HEK293T (cell line): ENCODE measurements around the gene PAM16.

Experiments used
- CTCF ChIA-PET: fragments of 350-600 bp; formaldehyde crosslinking; extraction: SDS; loops from one replicate; lab custom pipeline; 2021; ENCODE audit warnings: antibody characterized with exemption, inconsistent platforms; lab: Yijun Ruan, JAX
- POLR2A ChIA-PET: fragments of 350-600 bp; formaldehyde crosslinking; extraction: SDS; loops from one replicate; lab custom pipeline; 2020; ENCODE audit warnings: antibody characterized with exemption, inconsistent platforms; lab: Yijun Ruan, JAX
- DNase-seq: peaks from one replicate; pipeline ENCODE4 v3.0.0; 2012; ENCODE audit warnings: mixed read lengths; ENCODE audit errors: extremely low spot score
- ARNT ChIP-seq: fragments of 450-650 bp; IDR thresholded peaks from 2 replicates; pipeline ENCODE4 v1.6.1; 2017; ENCODE audit warnings: mild to moderate bottlenecking
- BHLHE40 ChIP-seq: fragments of 450-650 bp; IDR thresholded peaks from 2 replicates; pipeline ENCODE4 v1.6.1; 2016; ENCODE audit warnings: mild to moderate bottlenecking, moderate library complexity, borderline replicate concordance
- CTBP1 ChIP-seq: fragments of 450-650 bp; IDR thresholded peaks from 2 replicates; pipeline ENCODE4 v1.6.1; 2016; ENCODE audit warnings: borderline replicate concordance
- ELF4 ChIP-seq: fragments of 450-650 bp; IDR thresholded peaks from 2 replicates; pipeline ENCODE4 v1.6.1; 2017; ENCODE audit warnings: antibody characterized with exemption
- FOXA1 ChIP-seq: fragments of 450-650 bp; IDR thresholded peaks from 2 replicates; pipeline ENCODE4 v1.6.1; 2016; ENCODE audit warnings: mild to moderate bottlenecking
- FOXK2 ChIP-seq: fragments of 450-650 bp; IDR thresholded peaks from 2 replicates; pipeline ENCODE4 v1.6.1; 2016; ENCODE audit warnings: mild to moderate bottlenecking
- FOXM1 ChIP-seq: fragments of 450-650 bp; IDR thresholded peaks from 2 replicates; pipeline ENCODE4 v1.6.1; 2017; ENCODE audit warnings: mild to moderate bottlenecking, borderline replicate concordance
- HDGF ChIP-seq: fragments of 450-650 bp; IDR thresholded peaks from 2 replicates; pipeline ENCODE4 v1.6.1; 2017; ENCODE audit warnings: antibody characterized with exemption, borderline replicate concordance
- L3MBTL2 ChIP-seq: fragments of 450-650 bp; conservative IDR thresholded peaks from 2 replicates; pipeline ENCODE4 v1.6.1; 2016; ENCODE audit warnings: mild to moderate bottlenecking
- LEF1 ChIP-seq: fragments of 450-650 bp; IDR thresholded peaks from 2 replicates; pipeline ENCODE4 v1.6.1; 2017; ENCODE audit warnings: mild to moderate bottlenecking, borderline replicate concordance
- NFRKB ChIP-seq: fragments of 450-650 bp; IDR thresholded peaks from 2 replicates; pipeline ENCODE4 v1.6.1; 2016; ENCODE audit warnings: mild to moderate bottlenecking, moderate library complexity
- SP1 ChIP-seq: fragments of 450-650 bp; IDR thresholded peaks from 2 replicates; pipeline ENCODE4 v1.6.1; 2017
- SUZ12 ChIP-seq: fragments of 450-650 bp; IDR thresholded peaks from 2 replicates; pipeline ENCODE4 v1.6.1; 2016; ENCODE audit warnings: mild to moderate bottlenecking
- TARDBP ChIP-seq: fragments of 450-650 bp; IDR thresholded peaks from 2 replicates; pipeline ENCODE4 v1.6.1; 2016
- ZNF384 ChIP-seq: fragments of 450-650 bp; IDR thresholded peaks from 2 replicates; pipeline ENCODE4 v1.6.1; 2016
- TF ChIP-seq, protein P1 (sequence below): fragments of 450-650 bp; IDR thresholded peaks from 2 replicates; pipeline ENCODE4 v1.6.1; 2016

Gene PAM16

DNA sequence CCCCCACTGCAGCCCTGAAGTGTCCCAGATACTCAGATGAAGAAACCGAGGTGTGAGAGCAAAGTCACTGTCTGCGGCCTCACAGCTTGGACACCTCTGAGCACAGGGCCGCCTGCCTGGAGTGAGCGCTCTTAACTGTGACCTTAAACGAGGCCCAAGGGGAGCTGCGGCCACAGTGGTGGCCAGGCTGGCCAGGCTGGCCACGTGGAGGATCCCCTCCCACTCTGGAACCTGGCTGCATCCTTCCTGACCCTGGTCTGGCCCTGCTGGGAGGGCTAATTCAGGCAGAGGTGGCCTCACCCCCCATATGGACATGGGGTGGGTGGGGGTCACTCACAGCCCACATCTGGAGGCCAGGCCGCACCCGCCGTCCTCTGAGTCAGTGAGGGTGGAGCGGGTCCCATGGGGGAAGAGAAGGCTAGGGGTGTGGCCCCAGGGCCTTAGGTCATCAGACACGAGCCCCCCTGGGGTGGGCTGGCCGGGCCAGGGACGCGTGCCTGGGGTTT lies 27.1 kb upstream of the PAM16 start:
- POLR2A ChIA-PET, result no interaction called here
- TF ChIP-seq CTBP1 (no peak), SP1 (no peak), L3MBTL2 (no peak), HDGF (no peak), FOXK2 (no peak)
- no peak for DNase-seq
- CTCF ChIA-PET, result interaction anchor here (0.6 kb wide), 1 partner anchor 40 kb away, joined by 3 read pairs; no protein-coding TSS in a partner anchor

DNA sequence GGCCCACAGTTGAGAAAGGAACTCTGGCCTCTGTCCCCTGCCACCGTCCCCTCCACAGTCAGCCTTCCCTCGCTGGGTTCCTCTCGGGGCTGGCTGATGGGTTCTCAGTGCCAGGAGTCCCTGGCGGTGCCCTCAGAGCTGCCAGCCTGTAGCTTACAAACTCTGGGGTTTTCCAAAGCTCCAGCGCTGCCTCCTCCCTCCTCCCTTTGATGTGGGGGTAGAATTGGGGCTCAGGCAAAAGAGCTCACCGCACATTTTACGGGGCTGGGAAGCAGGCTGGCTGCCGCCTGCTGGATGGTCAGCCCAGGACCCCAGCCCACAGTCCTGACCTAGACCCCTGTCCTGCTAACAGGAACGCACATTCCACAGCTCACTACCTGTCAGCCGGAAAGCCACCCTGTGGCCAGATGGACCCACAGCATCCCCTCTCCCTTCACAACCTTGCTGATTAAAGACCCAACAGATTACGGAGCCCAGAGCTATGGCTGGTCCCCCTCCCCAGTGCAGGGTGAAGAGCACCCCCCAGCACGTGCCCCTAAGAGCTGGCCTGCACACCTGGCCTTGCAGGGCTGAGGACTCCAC lies 26.5 kb upstream of the PAM16 start:
- TF ChIP-seq FOXA1 (no peak), ARNT (no peak), L3MBTL2 (no peak), FOXM1 (no peak), LEF1 (no peak), BHLHE40 (no peak), CTBP1 (no peak), FOXK2 (no peak), SUZ12 (no peak), ELF4 (no peak), ZNF384 (no peak), TARDBP (no peak), SP1 (no peak), NFRKB (no peak), HDGF (no peak)
- TF ChIP-seq, protein P1, sequence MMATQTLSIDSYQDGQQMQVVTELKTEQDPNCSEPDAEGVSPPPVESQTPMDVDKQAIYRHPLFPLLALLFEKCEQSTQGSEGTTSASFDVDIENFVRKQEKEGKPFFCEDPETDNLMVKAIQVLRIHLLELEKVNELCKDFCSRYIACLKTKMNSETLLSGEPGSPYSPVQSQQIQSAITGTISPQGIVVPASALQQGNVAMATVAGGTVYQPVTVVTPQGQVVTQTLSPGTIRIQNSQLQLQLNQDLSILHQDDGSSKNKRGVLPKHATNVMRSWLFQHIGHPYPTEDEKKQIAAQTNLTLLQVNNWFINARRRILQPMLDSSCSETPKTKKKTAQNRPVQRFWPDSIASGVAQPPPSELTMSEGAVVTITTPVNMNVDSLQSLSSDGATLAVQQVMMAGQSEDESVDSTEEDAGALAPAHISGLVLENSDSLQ, result no peak
- no peak for DNase-seq
- POLR2A ChIA-PET, result no interaction called here
- CTCF ChIA-PET, result interaction anchor here (0.7 kb wide), 1 partner anchor 18 kb away, joined by 4 read pairs; no protein-coding TSS in a partner anchor

DNA sequence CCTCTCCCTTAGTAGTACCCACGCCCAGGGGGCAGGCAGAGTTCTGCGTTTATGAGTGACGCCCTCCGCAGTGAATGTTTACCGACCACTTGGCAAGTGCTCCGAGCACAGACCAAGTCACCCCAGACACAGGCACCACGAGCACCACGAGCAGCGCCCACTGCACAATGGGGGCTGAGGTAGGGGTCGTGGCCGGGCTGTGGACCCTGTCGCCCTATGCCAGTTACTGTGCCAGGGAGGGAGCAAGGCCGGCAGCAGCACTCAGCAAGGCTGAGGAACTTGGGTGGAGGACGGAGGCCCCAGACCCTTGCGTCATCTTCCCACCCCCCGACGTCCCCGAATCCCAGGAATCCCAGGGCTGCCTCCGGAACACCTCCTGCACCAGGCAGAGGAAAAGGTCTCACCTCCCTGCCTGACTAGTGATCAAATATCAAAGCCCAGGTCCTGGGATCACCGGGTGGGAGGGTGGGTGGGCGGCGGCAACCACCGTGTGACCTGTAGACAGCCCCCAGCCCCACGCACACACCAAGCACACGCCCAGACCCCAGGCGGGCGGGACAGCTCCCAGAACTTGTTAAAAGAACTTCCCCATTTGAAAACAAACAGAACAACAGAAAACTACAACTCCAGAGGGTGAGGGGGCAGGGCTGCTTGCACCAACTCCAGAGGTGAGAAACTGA lies 25.9 kb upstream of the PAM16 start:
- POLR2A ChIA-PET, result no interaction called here
- CTCF ChIA-PET, result interaction anchor here (0.7 kb wide), 1 partner anchor 18 kb away, joined by 4 read pairs; no protein-coding TSS in a partner anchor
- no peak for TF ChIP-seq ELF4
- no peak for TF ChIP-seq LEF1
- TF ChIP-seq SUZ12, result no peak
- no peak for TF ChIP-seq SP1
- TF ChIP-seq ARNT, result no peak
- TF ChIP-seq HDGF, result no peak
- TF ChIP-seq, protein P1, result no peak
- TF ChIP-seq FOXK2, result no peak
- no peak for TF ChIP-seq FOXA1
- TF ChIP-seq L3MBTL2, result no peak
- DNase-seq, result no peak

DNA sequence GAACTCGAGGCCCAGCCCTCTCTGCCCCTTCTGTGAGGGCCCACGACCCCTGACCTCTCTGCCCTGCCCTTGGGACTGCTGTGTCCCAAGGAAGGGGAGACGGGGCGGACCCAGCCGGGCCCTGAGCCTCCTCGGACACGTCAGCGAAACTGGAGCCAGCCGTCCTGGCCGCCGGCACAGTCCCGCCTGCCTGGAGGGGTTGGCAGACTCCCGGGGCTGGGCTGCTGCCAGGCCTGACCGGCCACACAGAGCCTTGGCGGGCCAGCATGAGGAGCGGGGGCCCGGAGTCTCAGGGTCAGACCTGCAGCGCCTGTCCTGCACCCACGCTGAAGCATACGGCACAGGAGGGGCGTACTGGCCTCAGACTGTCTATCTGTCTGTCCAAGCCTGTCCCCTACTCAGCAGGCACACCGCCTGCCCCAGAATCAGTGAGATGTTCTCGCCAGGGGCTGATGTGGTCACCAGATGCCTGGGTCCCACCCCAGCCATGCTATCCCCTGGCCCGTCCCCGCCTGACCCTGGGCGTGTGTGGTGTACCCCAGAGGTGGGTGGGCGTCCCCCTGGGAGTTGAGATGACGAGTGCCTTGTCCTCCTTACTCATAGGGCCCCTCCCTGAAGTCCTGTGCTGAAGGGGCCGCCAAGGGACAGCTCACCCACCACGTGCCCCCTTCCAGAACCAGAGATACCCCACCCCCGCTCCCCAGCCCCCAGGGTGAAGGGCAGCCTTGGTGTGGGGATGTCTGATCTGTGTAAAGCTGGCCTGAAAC lies 25.2 kb upstream of the PAM16 start:
- ChIA-PET CTCF (no interaction called here), POLR2A (no interaction called here)
- no peak for TF ChIP-seq BHLHE40
- no peak for TF ChIP-seq ARNT
- TF ChIP-seq FOXM1, result no peak
- TF ChIP-seq NFRKB, result no peak
- TF ChIP-seq, protein P1, result no peak
- no peak for TF ChIP-seq TARDBP
- no peak for TF ChIP-seq ELF4
- TF ChIP-seq SP1, result no peak
- TF ChIP-seq ZNF384, result no peak
- TF ChIP-seq LEF1, result no peak
- no peak for TF ChIP-seq HDGF
- TF ChIP-seq L3MBTL2, result no peak
- DNase-seq, result no peak

DNA sequence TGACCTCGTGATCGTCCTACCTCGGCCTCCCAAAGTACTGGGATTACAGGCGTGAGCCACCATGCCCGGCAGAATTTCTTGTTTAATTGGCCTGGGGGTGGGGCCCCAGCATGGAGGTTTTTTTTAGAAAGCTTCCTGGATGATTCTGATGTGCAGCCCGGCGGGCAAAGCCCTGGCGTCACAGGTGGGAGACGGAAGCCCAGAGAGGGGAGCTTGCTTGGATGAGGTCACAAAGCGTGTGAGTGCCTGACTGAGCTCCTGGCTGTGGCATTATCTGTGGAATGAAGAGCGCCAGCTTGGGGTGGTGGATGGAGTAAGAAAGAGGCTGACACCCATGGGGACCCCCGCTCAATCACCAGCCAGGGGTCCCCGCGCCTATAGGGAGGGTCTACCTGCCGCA lies 24.6 kb upstream of the PAM16 start:
- no peak for DNase-seq
- ChIA-PET CTCF (interaction anchor here (0.6 kb wide), 1 partner anchor 180 kb away, joined by 3 read pairs; no protein-coding TSS in a partner anchor), POLR2A (no interaction called here)
- TF ChIP-seq SUZ12, result no peak
- no peak for TF ChIP-seq FOXK2
- TF ChIP-seq ELF4, result no peak
- TF ChIP-seq SP1, result no peak
- TF ChIP-seq TARDBP, result no peak
- TF ChIP-seq FOXA1, result no peak
- TF ChIP-seq FOXM1, result no peak
- TF ChIP-seq NFRKB, result no peak
- no peak for TF ChIP-seq LEF1
- no peak for TF ChIP-seq ZNF384
- TF ChIP-seq CTBP1, result no peak
- TF ChIP-seq BHLHE40, result no peak
- TF ChIP-seq, protein P1, result no peak
